Measurements from ENCODE around the gene ZNF593.

Gene ZNF593

DNA sequence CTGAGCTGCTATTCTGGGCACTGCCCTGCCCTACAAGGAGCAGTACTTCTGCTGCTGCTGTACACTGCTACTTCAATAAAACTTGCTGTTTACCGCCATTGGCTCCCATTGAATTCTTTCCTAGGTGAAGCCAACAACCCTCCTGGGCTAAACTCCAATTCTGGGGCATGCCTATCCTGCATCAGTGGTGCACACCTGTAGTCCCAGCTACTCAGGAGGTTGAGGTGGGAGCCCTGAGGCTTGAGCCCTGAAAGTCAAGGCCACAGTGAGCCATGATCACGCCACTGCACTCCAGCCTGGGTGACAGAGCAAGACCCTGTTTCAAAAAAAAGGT is 36.9 kb upstream of the ZNF593 start:
- TF ChIP-seq, protein P1, sequence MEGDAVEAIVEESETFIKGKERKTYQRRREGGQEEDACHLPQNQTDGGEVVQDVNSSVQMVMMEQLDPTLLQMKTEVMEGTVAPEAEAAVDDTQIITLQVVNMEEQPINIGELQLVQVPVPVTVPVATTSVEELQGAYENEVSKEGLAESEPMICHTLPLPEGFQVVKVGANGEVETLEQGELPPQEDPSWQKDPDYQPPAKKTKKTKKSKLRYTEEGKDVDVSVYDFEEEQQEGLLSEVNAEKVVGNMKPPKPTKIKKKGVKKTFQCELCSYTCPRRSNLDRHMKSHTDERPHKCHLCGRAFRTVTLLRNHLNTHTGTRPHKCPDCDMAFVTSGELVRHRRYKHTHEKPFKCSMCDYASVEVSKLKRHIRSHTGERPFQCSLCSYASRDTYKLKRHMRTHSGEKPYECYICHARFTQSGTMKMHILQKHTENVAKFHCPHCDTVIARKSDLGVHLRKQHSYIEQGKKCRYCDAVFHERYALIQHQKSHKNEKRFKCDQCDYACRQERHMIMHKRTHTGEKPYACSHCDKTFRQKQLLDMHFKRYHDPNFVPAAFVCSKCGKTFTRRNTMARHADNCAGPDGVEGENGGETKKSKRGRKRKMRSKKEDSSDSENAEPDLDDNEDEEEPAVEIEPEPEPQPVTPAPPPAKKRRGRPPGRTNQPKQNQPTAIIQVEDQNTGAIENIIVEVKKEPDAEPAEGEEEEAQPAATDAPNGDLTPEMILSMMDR (IDR thresholded peaks at IDR 0.05; ENCODE audit: control insufficient read depth, extremely low read depth, insufficient read depth): no peak
- no peak overlapping the region for H3K4me3 ChIP-seq (ENCODE audit: low read depth, low read length)
- DNase-seq (ENCODE audit: low read depth): no peak

DNA sequence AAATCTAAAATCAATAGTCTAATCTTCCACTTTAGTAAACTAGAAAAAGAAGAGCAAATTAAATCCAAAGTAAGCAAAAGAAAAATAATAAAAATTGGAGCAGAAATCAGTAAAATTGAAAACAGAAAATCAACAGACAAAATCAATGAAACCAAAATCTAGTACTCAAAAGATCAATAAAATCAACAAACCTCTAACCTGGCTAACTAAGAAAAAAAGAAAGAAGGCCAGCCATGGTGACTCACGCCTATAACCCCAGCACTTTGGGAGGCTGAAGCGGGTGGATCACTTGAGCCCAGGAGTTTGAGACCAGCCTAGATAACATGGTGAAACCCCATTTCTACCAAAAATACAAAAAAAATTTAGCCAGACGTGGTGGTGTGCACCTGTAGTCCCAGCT is 35.2 kb upstream of the ZNF593 start:
- no peak overlapping the region for H3K4me3 ChIP-seq (ENCODE audit: low read depth, low read length)
- DNase-seq (ENCODE audit: low read depth): no peak
- TF ChIP-seq, protein P1 (IDR thresholded peaks at IDR 0.05; ENCODE audit: control insufficient read depth, extremely low read depth, insufficient read depth): no peak

DNA sequence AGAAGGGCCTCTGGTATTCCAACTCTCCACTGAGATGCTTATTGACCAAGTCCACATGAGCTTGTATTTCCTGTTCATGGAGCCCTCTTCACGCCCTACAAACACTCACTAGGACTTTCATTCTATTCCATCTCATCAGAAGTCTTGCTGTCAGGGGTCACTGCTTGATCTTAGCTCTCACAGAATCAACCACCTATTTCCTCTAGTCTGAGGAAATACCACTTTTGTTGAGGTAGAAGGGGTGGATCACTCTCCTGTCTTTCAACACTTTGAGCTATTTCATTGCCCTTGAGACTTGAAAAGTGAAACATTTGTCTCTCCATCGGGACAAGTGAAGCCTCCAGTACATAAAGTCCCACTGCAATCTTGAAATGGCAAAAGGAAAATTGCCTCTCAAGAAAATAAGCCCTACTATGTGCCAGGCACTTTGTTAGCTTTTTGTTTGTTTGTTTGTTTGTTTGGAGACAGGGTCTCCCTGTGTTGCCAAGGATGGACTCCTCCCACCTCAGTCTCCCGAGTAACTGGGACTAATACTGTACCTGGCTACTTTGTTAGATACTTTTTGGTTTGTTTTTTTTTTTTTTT is 30.6 kb upstream of the ZNF593 start:
- H3K4me3 ChIP-seq (ENCODE audit: low read depth, low read length): no peak overlapping the region
- TF ChIP-seq, protein P1 (IDR thresholded peaks at IDR 0.05; ENCODE audit: control insufficient read depth, extremely low read depth, insufficient read depth): no peak
- DNase-seq (ENCODE audit: low read depth): no peak

DNA sequence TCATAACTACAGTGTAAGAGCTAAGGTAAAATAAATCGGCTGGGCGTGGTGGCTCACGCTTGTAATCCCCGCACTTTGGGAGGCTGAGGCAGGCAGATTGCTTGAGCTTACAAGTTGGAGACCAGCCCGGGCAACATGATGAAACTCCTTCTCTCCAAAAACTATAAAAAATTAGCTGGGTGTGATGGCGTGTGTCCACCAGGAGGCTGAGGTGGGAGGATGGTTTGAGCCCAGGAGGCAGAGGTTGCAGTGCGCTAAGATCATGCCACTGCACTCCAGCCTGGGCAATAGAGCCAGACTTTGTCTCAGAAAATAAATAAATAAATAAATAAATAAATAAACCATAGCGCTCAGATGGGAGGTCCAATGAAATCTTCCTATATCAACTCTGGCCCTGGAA is 27.5 kb upstream of the ZNF593 start:
- no peak overlapping the region for H3K4me3 ChIP-seq (ENCODE audit: low read depth, low read length)
- TF ChIP-seq, protein P1 (IDR thresholded peaks at IDR 0.05; ENCODE audit: control insufficient read depth, extremely low read depth, insufficient read depth): no peak
- no peak for DNase-seq (ENCODE audit: low read depth)

DNA sequence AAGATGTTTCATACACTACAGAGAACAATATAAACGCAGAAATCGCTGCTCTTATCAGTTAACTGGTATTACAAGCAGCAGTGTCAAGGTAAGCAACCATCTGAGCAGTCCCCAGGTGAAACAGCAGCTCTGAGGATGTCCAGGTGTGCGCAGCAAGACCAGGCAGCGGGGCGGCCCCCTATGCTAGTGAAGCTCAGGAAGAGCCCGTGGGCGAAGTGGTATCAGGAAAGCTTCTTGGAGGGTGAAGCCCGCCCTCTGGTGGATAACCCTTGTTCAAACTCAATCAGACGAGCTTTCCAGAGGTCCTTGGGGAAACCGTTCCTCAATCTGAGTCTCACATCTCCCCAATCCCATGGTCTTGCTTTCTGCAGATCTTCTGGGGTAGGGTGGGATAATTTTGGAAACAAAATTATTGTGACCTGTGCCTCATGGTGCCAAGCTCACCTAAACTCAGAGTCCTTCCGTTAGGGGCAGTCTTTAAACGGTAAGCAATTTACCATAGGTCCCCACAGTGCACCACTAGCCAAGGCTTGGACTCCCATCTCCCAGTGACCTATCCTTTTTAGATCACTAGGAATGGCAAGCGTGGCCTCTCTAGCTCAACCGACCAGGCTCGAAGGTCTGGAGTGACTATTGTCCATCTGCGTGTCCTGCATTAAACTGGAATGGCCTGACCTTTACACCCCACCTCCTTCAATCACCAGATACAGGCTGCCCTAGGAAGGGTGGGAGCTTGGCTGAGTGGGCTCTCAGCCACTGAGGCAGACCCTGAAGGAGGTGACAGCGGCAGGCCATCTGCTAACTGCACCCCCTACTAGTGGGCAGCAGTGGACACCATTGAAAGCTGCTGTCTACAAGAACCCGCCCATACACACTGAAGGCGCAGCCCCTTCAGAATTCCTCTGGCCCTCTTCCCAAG is 24.4 kb upstream of the ZNF593 start:
- DNase-seq (ENCODE audit: low read depth): peak; percentile 18

DNA sequence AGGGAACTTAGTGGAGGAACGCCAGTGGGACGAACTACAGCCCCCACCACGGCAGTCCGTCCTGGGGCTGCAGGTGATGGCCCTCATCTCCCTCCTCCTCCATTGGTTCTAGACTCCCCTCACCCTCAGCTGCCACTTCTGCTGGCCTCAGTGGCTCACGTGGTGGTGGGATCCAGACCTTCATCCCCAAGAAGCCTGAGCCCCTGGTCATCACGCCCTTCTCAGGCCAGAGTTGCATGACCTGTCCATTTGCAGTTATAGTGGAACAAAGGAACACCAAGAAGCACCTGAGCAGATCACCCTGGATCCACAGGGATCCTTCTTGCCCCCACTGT is 23.8 kb upstream of the ZNF593 start:
- no peak for DNase-seq (ENCODE audit: low read depth)
- H3K4me3 ChIP-seq (ENCODE audit: low read depth, low read length): no peak overlapping the region
- TF ChIP-seq, protein P1 (IDR thresholded peaks at IDR 0.05; ENCODE audit: control insufficient read depth, extremely low read depth, insufficient read depth): no peak

More for the DNA sequence above, 24.4 kb upstream of the ZNF593 start:
- H3K4me3 ChIP-seq (ENCODE audit: low read depth, low read length): no peak overlapping the region
- TF ChIP-seq, protein P1 (IDR thresholded peaks at IDR 0.05; ENCODE audit: control insufficient read depth, extremely low read depth, insufficient read depth): peak; percentile 50

All from LNCaP clone FGC (cell line).